Fibroblast of lung (primary cell): ENCODE measurements around the gene ZW10.
"Not testable (repeated sequence)": the region's sequence is repeated elsewhere in the genome, so short reads cannot be mapped to it uniquely, and the experiment has no call there.

ENCODE experiments used
- CTCF ChIP-seq, 2 donors: IDR thresholded peaks in 1 of 2; conservative IDR thresholded peaks in 1 of 2; 1 replicate in 1 of 2; 2 replicates in 1 of 2; pipeline ENCODE4 v1.5.1; 2011 to 2012; ENCODE audit warnings: low read length in 2 of 2, control low read depth in 1 of 2, inconsistent platforms in 1 of 2, low read depth in 1 of 2, mild to moderate bottlenecking in 1 of 2
- EZH2 ChIP-seq: IDR thresholded peaks from 2 replicates; pipeline ENCODE4 v1.5.1; 2012; ENCODE audit warnings: low read length, control low read depth, mild to moderate bottlenecking; ENCODE audit errors: missing control alignments

- not testable (repeated sequence) for TF ChIP-seq CTCF (conservative IDR thresholded peaks at IDR 0.05 in 1 of 2, IDR thresholded peaks at IDR 0.05 in 1 of 2; ENCODE audit: low read depth in 1 of 2, low read length in 2 of 2); EZH2
These were observed 53.0 kb downstream of the ZW10 start for GRCh38 chr11:113720478-113720877.
